Hepatic stellate cell (primary cell): ENCODE measurements around the gene ROBO2.

ENCODE experiments used
- DNase-seq: peaks from one replicate; pipeline ENCODE4 v3.0.0; 2011; ENCODE audit warnings: low spot score

Gene ROBO2

DNA sequence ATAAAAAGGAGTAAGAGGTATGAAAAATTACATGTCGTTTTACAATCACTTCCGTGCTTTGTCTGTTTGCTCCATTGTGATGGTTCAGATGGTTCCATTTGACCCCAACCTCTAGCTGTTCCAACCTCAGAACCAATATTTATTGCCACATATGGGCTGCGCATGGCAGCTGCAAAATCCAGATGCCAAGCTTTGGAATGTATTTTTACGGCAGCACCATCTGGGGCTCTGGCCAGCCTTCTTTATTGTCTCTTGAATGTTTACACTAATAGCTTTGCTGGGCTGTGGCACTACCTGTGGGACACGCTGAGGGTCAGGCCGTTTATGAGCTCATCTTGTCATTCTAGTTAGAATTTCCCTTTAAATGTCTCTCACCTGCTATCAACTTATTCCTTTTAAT, 219.8 kb downstream of the ROBO2 start:
- no peak for DNase-seq

DNA sequence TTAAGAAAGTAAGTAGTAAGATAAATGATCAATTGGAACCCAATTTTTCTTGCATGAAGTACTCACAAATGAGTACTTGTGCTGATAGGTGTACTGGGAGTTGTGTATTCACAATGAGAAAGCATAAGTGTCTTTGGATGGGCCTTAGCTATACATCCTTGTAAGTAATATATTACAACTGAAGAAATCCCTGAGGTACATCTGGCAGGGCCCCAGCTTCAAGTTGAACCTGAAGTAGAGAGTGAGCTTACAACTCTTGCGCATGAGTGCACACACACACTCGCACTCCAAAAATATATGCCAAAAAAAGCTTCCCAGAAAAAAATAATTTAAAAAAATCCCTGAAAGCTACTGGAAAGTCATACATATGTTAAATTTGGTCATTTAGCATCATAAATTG, 222.5 kb downstream of the ROBO2 start:
- DNase-seq, result no peak

- no peak for DNase-seq
Observed at GRCh38 chr3:77267589-77267988, 227.7 kb downstream of the ROBO2 start.

- no peak for DNase-seq
Observed at GRCh38 chr3:77271306-77271705, 231.4 kb downstream of the ROBO2 start.

DNA sequence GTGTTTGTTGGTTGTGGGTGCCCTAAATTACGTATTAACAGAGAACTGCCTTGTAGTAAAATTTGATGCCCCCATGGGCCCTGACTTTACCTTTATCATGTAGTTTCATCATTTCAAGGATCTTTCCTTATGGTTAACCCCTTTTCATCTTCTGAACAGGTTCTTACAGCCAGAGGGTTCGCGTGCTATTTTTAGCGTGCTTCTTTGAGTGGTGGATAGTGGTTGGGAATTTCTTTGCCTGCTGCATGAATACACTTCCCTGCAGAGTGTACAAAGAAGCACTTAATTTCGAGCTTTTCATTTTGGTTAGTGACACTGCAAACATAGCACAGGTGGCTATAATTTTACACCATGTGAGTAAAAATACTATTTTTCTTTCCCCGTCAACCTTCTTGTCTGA, 231.8 kb downstream of the ROBO2 start:
- DNase-seq, result no peak

- no peak for DNase-seq
Observed at GRCh38 chr3:77279276-77279675, 239.4 kb downstream of the ROBO2 start.

- no peak for DNase-seq
Observed at GRCh38 chr3:77281721-77282120, 241.8 kb downstream of the ROBO2 start.

DNA sequence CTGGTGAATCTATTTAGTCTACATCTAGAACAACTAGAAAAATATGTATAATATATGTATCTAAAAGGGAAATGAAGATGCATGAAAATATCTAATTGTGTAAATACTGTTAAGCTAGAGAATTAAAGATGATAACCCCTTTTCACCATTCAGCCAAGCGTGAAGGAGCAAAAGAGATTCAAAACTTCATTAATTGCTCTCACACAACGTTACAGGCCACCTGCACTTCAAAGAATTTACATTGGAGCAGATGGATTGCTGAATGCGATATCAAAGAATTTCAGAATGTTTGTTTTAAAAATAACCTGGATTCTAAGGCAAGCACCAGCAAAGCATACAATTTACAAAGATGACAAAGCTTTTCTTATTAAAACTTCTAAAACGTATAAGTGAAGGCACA, 243.2 kb downstream of the ROBO2 start:
- no peak for DNase-seq

GRCh38 chr3:77288348-77288747, 248.4 kb downstream of the ROBO2 start:
- no peak for DNase-seq

- no peak for DNase-seq
Observed at GRCh38 chr3:77296527-77296926, 256.6 kb downstream of the ROBO2 start.

GRCh38 chr3:77298417-77298816, 258.5 kb downstream of the ROBO2 start:
- DNase-seq, result no peak

DNA sequence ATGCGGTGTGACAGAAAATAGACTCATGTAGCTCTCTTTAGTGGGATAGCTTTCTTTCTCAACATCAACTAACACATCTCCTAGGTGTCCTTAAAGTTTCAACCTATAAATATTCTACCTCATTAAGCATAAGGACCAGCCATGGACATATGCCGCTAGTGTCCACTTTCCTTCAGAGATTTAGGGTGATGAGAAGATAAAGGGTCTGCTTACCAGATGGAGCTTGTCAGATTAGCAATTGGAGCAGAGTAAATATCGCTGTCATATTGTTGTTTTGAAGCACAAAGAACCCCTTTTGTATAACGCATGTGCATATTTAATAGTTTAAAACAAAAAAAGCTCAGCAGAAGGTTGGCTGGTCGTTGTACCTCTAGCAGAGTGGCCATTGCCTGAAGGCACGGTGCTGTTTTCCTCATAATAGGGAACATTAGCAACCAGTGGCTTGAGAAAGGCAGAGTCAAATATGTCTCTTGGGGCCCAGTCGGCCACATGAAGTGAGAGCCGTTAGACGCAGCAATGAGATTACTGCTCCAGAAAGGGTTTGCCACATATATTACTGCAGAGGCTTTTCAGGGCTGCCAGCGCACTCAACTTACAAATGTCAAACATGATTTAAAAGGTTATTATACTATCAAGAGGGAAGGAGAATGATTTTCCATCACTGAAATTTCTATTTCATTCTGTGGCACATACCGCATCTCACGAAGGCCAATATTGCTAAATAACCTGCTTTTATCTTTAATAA, 264.2 kb downstream of the ROBO2 start:
- DNase-seq, result no peak

DNA sequence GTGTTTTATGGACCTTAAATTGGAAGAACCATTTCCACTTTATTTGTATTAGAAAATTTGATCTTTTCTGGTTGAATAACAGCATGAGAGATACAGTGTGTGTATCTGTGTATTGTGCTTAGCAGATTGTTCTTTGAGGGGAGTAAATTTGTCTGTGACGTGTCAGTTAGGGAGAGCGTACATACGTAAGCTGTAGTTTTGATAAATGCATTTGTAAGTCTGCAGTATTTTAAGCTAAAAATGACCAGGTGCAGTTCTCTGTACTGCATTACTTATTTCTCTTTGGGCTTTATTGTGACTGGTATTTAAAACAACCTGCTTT, 264.8 kb downstream of the ROBO2 start:
- DNase-seq, result no peak

DNA sequence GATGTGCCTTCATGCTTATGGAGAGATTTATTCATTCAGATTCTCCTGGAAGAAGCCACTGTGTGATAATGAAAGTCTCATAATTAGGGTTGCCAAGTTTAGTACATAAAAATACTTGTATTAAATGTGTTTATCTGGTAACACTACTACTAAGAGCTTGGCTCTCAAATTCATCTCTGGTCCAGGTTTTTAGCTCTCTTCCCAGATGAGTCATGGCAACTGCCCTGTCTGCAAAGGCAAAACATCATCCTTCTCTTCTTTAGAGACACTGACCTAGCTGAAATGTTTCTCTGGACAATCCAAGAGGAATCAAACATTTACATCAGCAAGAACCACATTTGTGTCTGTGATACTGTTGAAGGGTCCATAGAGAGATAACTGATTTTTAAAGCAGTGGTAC, 269.6 kb downstream of the ROBO2 start:
- no peak for DNase-seq

- no peak for DNase-seq
Observed at GRCh38 chr3:77313843-77314242, 273.9 kb downstream of the ROBO2 start.

- no peak for DNase-seq
Observed at GRCh38 chr3:77319711-77320110, 279.8 kb downstream of the ROBO2 start.

- no peak for DNase-seq
Observed at GRCh38 chr3:77320514-77320913, 280.6 kb downstream of the ROBO2 start.

DNA sequence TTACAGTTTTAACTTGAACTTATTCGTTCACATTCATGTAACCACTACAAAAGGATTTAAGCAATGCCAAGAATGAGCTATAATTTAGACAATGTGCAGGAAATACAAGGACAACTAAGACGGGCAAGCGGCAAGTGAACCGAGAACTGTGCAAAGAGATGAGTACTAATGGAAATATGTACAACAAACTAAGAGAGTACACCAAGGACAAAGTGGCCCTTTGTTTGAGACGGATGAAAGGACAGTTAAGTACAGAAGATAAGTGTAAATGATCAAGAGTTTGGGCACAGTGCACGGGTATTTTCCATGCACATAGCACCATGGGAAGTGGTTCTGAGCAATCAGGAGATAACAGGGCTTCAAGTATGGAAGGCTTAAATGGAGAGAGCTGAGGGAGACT, 281.7 kb downstream of the ROBO2 start:
- DNase-seq, result no peak

- no peak for DNase-seq
Observed at GRCh38 chr3:77323626-77324025, 283.7 kb downstream of the ROBO2 start.

DNA sequence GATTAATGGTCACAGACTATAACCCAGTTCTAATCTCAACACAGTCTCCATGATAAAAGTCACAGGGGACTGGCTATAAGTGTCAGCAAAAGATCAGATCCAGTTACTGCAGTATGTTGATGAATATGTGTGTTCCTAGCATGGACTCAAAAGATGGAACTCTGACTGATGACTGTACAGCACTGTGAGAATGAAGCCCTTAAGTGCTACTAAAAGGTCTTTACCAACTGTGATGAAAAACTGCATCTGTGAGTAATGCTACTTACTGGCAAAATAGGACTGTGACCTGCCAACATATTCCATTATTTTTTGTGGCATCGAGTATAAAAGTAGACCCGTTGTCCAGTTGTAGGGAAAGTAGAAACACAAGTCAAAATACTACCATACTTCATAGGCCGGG, 284.2 kb downstream of the ROBO2 start:
- no peak for DNase-seq

GRCh38 chr3:77325280-77325679, 285.4 kb downstream of the ROBO2 start:
- no peak for DNase-seq

- no peak for DNase-seq
Observed at GRCh38 chr3:77325702-77326101, 285.8 kb downstream of the ROBO2 start.

DNA sequence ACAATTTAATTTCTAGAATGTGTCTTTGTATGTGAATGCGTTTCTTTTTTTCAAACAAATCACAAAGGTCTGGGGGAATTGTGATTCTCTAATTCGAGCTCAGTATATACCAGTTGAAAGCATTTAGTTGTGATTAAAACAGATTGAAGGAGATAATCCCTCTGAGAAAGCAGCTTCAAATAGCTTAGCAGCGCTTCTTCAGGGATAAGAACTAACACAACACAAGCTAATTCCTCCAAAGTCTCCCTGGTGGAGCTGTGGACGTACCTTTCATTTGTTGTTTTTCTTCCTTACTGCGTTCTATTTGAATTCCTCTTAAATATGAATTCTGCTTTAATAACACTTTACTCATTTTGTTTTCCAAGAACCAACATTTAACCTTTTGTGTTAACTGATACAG, 286.7 kb downstream of the ROBO2 start:
- DNase-seq, result no peak

- no peak for DNase-seq
Observed at GRCh38 chr3:77328690-77329089, 288.8 kb downstream of the ROBO2 start.

- no peak for DNase-seq
Observed at GRCh38 chr3:77329116-77329515, 289.2 kb downstream of the ROBO2 start.
